ENCODE results near the gene ST7L. TPM values are rescaled to one million over a fixed set of nuclear protein-coding genes. Genes with fewer than 3 reads are reported as not detected.

The ST7L gene
- total RNA-seq, 1 experiment from 2014 or later, result 13.6 TPM

GRCh38 chr1:112564081-112564480 lies 54.9 kb downstream of the ST7L start:
- no peaks in the 10 kb centered on the region for H3K9me3 ChIP-seq
- H3K36me3 ChIP-seq (ENCODE audit: control insufficient read depth, insufficient read depth, low read length), result no peaks in the 10 kb centered on the region
- no peaks in the 10 kb centered on the region for H3K4me1 ChIP-seq
- no peak for DNase-seq
- no peaks in the 10 kb centered on the region for H3K27me3 ChIP-seq (replicated peaks; ENCODE audit: control insufficient read depth, insufficient read depth, low read length)
- BruUV-seq (replicated peaks), result no TSS peak
- no peak overlapping the region for H3K4me3 ChIP-seq (ENCODE audit: low read depth, low read length)
- intact Hi-C loops (cut with micrococcal nuclease; ENCODE audit: unreplicated experiment), result no loop called here
- TF ChIP-seq CTCF (IDR thresholded peaks at IDR 0.05; ENCODE audit: insufficient read depth in 1 of 2, low read depth in 1 of 2, low read length in 1 of 2, severe bottlenecking in 1 of 2, unreplicated experiment in 1 of 2), result no peak
- CTCF ChIA-PET, result no interaction called here
- Mint-ChIP-seq H3K4me1 (ENCODE audit: low read depth, unreplicated experiment) (no peaks in the 10 kb centered on the region), H3K36me3 (ENCODE audit: insufficient read depth, unreplicated experiment) (no peaks in the 10 kb centered on the region), H3K4me3 (ENCODE audit: unreplicated experiment) (no peak overlapping the region), H3K27me3 (ENCODE audit: insufficient read depth, unreplicated experiment) (no peaks in the 10 kb centered on the region), H3K9me3 (ENCODE audit: unreplicated experiment) (no peaks in the 10 kb centered on the region), H3K27ac (ENCODE audit: unreplicated experiment) (no peak overlapping the region)
- POLR2A ChIA-PET, result no interaction called here

- no peaks in the 10 kb centered on the region for H3K4me1 Mint-ChIP-seq (ENCODE audit: low read depth, unreplicated experiment)
- H3K4me3 Mint-ChIP-seq (ENCODE audit: unreplicated experiment), result no peak overlapping the region
- H3K36me3 Mint-ChIP-seq (ENCODE audit: insufficient read depth, unreplicated experiment), result no peaks in the 10 kb centered on the region
- no peaks in the 10 kb centered on the region for H3K9me3 Mint-ChIP-seq (ENCODE audit: unreplicated experiment)
- CTCF ChIA-PET, result no interaction called here
- TF ChIP-seq CTCF (IDR thresholded peaks at IDR 0.05; ENCODE audit: insufficient read depth in 1 of 2, low read depth in 1 of 2, low read length in 1 of 2, severe bottlenecking in 1 of 2, unreplicated experiment in 1 of 2), result no peak
- POLR2A ChIA-PET, result no interaction called here
- no TSS peak for BruUV-seq (replicated peaks)
- no peaks in the 10 kb centered on the region for H3K27me3 Mint-ChIP-seq (ENCODE audit: insufficient read depth, unreplicated experiment)
- Histone ChIP-seq H3K4me1 (no peaks in the 10 kb centered on the region), H3K36me3 (ENCODE audit: control insufficient read depth, insufficient read depth, low read length) (no peaks in the 10 kb centered on the region), H3K4me3 (ENCODE audit: low read depth, low read length) (no peak overlapping the region), H3K9me3 (no peaks in the 10 kb centered on the region), H3K27me3 (replicated peaks; ENCODE audit: control insufficient read depth, insufficient read depth, low read length) (no peaks in the 10 kb centered on the region)
- no peak overlapping the region for H3K27ac Mint-ChIP-seq (ENCODE audit: unreplicated experiment)
- intact Hi-C loops (cut with micrococcal nuclease; ENCODE audit: unreplicated experiment), result no loop called here
- no peak for DNase-seq
Observed at GRCh38 chr1:112563341-112563740, 55.6 kb downstream of the ST7L start.

GRCh38 chr1:112558634-112559033 lies 60.3 kb downstream of the ST7L start:
- no peaks in the 10 kb centered on the region for H3K27me3 ChIP-seq (replicated peaks; ENCODE audit: control insufficient read depth, insufficient read depth, low read length)
- no peak overlapping the region for H3K4me3 ChIP-seq (ENCODE audit: low read depth, low read length)
- no peaks in the 10 kb centered on the region for H3K9me3 ChIP-seq
- H3K36me3 ChIP-seq (ENCODE audit: control insufficient read depth, insufficient read depth, low read length), result no peaks in the 10 kb centered on the region
- H3K9me3 Mint-ChIP-seq (ENCODE audit: unreplicated experiment), result no peaks in the 10 kb centered on the region
- H3K27ac Mint-ChIP-seq (ENCODE audit: unreplicated experiment), result no peak overlapping the region
- no peak for DNase-seq
- no peak overlapping the region for H3K4me3 Mint-ChIP-seq (ENCODE audit: unreplicated experiment)
- ChIA-PET CTCF (no interaction called here), POLR2A (no interaction called here)
- BruUV-seq (replicated peaks), result no TSS peak
- no peaks in the 10 kb centered on the region for H3K4me1 Mint-ChIP-seq (ENCODE audit: low read depth, unreplicated experiment)
- no peak for TF ChIP-seq CTCF (IDR thresholded peaks at IDR 0.05; ENCODE audit: insufficient read depth in 1 of 2, low read depth in 1 of 2, low read length in 1 of 2, severe bottlenecking in 1 of 2, unreplicated experiment in 1 of 2)
- intact Hi-C loops (cut with micrococcal nuclease; ENCODE audit: unreplicated experiment), result no loop called here
- peaks cover 6% of the 10 kb centered on the region for H3K36me3 Mint-ChIP-seq (ENCODE audit: insufficient read depth, unreplicated experiment)
- H3K27me3 Mint-ChIP-seq (ENCODE audit: insufficient read depth, unreplicated experiment), result no peaks in the 10 kb centered on the region
- H3K4me1 ChIP-seq, result no peaks in the 10 kb centered on the region

Measured in Caco-2 (cell line).